ENCODE measurements around the gene C9orf153. TPM values are rescaled to one million over a fixed set of nuclear protein-coding genes. Genes with fewer than 3 reads are reported as not detected.

C9orf153 gene
- total RNA-seq, 1 experiment from 2014 or later, result not detected

DNA sequence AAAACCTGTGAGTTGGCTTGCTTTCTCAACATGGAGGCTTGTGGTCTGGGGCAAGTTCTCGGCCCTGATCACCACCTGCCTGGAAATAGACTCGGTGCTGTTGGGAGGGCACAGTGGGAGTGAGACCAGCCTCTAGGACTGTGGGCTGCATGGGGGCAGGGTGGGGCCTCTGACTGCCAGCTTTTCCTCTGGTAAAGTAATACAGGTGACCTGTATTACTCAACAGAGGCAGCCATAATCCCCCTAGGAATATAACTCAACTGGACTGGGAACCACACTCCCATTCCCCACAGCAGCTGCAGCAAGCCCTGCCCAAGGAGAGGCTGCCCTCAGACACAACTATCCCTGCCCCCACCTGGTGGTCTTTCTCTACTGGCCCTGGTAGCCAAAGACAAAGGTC, 72.8 kb downstream of the C9orf153 start:
- TF ChIP-seq, protein P1, sequence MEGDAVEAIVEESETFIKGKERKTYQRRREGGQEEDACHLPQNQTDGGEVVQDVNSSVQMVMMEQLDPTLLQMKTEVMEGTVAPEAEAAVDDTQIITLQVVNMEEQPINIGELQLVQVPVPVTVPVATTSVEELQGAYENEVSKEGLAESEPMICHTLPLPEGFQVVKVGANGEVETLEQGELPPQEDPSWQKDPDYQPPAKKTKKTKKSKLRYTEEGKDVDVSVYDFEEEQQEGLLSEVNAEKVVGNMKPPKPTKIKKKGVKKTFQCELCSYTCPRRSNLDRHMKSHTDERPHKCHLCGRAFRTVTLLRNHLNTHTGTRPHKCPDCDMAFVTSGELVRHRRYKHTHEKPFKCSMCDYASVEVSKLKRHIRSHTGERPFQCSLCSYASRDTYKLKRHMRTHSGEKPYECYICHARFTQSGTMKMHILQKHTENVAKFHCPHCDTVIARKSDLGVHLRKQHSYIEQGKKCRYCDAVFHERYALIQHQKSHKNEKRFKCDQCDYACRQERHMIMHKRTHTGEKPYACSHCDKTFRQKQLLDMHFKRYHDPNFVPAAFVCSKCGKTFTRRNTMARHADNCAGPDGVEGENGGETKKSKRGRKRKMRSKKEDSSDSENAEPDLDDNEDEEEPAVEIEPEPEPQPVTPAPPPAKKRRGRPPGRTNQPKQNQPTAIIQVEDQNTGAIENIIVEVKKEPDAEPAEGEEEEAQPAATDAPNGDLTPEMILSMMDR (IDR thresholded peaks at IDR 0.05 in 2 of 3, conservative IDR thresholded peaks at IDR 0.05 in 1 of 3; ENCODE audit: borderline replicate concordance in 1 of 3, insufficient read depth in 1 of 3, low read depth in 2 of 3, low read length in 2 of 3), result no peak
- no peak for TF ChIP-seq SIN3A (IDR thresholded peaks at IDR 0.05; ENCODE audit: low read depth)
- no peak for TF ChIP-seq YY1 (IDR thresholded peaks at IDR 0.05; ENCODE audit: extremely low read depth, insufficient replicate concordance, low read depth, low read length)

DNA sequence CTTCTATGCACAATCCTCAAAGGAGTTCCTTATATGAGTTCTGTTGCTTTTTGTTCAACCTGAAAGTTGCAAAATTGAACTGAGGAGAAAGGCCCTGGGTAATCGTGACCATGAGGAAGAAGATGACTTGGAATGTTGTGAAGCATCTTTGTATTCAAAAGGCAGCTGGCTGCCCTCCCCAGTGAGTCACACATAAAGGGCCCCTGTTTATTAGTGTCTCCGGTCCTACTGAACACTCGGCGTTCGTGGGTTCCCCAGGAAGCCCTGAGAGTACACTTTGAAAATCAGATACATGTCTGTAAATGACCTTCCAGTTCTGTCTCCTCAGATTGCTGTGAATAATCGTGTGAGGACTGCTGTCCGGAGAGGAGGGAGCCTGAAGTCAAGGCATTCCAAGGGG, 73.6 kb downstream of the C9orf153 start:
- H3K4me2 ChIP-seq (ENCODE audit: low read length), result no peak overlapping the region
- H3K9ac ChIP-seq (ENCODE audit: low read length), result no peak overlapping the region
- no peak overlapping the region for H3K4me3 ChIP-seq (replicated peaks in 1 of 2; ENCODE audit: low read depth in 1 of 2, low read length in 2 of 2)
- ATAC-seq, result no peak
- RAD21 ChIA-PET (ENCODE audit: low non-redundant PET in 1 of 2, low total read pairs in 2 of 2, uncharacterized antibody in 2 of 2, unreplicated experiment in 2 of 2), result no interaction called here
- POLR2A ChIA-PET, result no interaction called here
- intact Hi-C loops (cut with micrococcal nuclease), result no loop called here
- BruUV-seq (replicated peaks), result no TSS peak
- TF ChIP-seq SIN3A (IDR thresholded peaks at IDR 0.05; ENCODE audit: low read depth) (no peak), RAD21 (IDR thresholded peaks at IDR 0.05; ENCODE audit: low read depth) (no peak), CEBPB (IDR thresholded peaks at IDR 0.05; ENCODE audit: low read depth) (no peak), ZNF274 (IDR thresholded peaks at IDR 0.05; ENCODE audit: low read depth, low read length) (no peak), EZH2phosphoT487 (IDR thresholded peaks at IDR 0.05; ENCODE audit: borderline replicate concordance) (no peak), EZH2 (IDR thresholded peaks at IDR 0.05) (no peak), POLR2AphosphoS5 (IDR thresholded peaks at IDR 0.05; ENCODE audit: low read depth, low read length) (no peak)
- TF ChIP-seq, protein P2, sequence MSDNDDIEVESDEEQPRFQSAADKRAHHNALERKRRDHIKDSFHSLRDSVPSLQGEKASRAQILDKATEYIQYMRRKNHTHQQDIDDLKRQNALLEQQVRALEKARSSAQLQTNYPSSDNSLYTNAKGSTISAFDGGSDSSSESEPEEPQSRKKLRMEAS (IDR thresholded peaks at IDR 0.05), result no peak
- TF ChIP-seq, protein P3, sequence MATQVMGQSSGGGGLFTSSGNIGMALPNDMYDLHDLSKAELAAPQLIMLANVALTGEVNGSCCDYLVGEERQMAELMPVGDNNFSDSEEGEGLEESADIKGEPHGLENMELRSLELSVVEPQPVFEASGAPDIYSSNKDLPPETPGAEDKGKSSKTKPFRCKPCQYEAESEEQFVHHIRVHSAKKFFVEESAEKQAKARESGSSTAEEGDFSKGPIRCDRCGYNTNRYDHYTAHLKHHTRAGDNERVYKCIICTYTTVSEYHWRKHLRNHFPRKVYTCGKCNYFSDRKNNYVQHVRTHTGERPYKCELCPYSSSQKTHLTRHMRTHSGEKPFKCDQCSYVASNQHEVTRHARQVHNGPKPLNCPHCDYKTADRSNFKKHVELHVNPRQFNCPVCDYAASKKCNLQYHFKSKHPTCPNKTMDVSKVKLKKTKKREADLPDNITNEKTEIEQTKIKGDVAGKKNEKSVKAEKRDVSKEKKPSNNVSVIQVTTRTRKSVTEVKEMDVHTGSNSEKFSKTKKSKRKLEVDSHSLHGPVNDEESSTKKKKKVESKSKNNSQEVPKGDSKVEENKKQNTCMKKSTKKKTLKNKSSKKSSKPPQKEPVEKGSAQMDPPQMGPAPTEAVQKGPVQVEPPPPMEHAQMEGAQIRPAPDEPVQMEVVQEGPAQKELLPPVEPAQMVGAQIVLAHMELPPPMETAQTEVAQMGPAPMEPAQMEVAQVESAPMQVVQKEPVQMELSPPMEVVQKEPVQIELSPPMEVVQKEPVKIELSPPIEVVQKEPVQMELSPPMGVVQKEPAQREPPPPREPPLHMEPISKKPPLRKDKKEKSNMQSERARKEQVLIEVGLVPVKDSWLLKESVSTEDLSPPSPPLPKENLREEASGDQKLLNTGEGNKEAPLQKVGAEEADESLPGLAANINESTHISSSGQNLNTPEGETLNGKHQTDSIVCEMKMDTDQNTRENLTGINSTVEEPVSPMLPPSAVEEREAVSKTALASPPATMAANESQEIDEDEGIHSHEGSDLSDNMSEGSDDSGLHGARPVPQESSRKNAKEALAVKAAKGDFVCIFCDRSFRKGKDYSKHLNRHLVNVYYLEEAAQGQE (IDR thresholded peaks at IDR 0.05; ENCODE audit: low read depth), result no peak
- H3K27ac ChIP-seq (ENCODE audit: low read depth, low read length), result no peak overlapping the region
- H3K79me2 ChIP-seq (ENCODE audit: insufficient read depth, low read length), result no peaks in the 10 kb centered on the region
- no peak overlapping the region for H2AFZ ChIP-seq (ENCODE audit: low read depth, low read length, poor library complexity, severe bottlenecking)
- no peak for DNase-seq (ENCODE audit: low read depth, low spot score)
- H3K4me1 ChIP-seq (ENCODE audit: control insufficient read depth in 1 of 2, insufficient read depth in 2 of 2, low read length in 2 of 2), result peaks cover 0 to 7% of the 10 kb centered on the region in 2 experiments; a peak in 2 of 4 replicates
- H4K20me1 ChIP-seq (ENCODE audit: insufficient read depth), result no peaks in the 10 kb centered on the region
- no peaks in the 10 kb centered on the region for H3K27me3 ChIP-seq (ENCODE audit: insufficient read depth, low read length)
- no peaks in the 10 kb centered on the region for H3K36me3 ChIP-seq (ENCODE audit: control insufficient read depth in 1 of 2, insufficient read depth in 2 of 2, low read length in 2 of 2)
- no peaks in the 10 kb centered on the region for H3K9me2 ChIP-seq (ENCODE audit: insufficient read depth)
- CTCF ChIA-PET, result no interaction called here
- H3K9me3 ChIP-seq (ENCODE audit: control insufficient read depth in 1 of 2, insufficient read depth in 1 of 2, low read depth in 1 of 2, low read length in 2 of 2), result no peaks in the 10 kb centered on the region

More for the DNA sequence above, 72.8 kb downstream of the C9orf153 start:
- H3K27me3 ChIP-seq (ENCODE audit: insufficient read depth, low read length), result no peaks in the 10 kb centered on the region
- intact Hi-C loops (cut with micrococcal nuclease), result no loop called here
- H3K36me3 ChIP-seq (ENCODE audit: control insufficient read depth in 1 of 2, insufficient read depth in 2 of 2, low read length in 2 of 2), result no peaks in the 10 kb centered on the region
- H3K27ac ChIP-seq (ENCODE audit: low read depth, low read length), result no peak overlapping the region
- H3K4me3 ChIP-seq (replicated peaks in 1 of 2; ENCODE audit: low read depth in 1 of 2, low read length in 2 of 2), result no peak overlapping the region
- RAD21 ChIA-PET (ENCODE audit: low non-redundant PET in 1 of 2, low total read pairs in 2 of 2, uncharacterized antibody in 2 of 2, unreplicated experiment in 2 of 2), result no interaction called here
- no peak overlapping the region for H2AFZ ChIP-seq (ENCODE audit: low read depth, low read length, poor library complexity, severe bottlenecking)
- ATAC-seq, result no peak
- no peaks in the 10 kb centered on the region for H3K9me2 ChIP-seq (ENCODE audit: insufficient read depth)
- CTCF ChIA-PET, result interaction anchor here (1.2 to 2.7 kb wide), 2 partner anchors 15 to 48 kb away, joined by 3 to 14 read pairs; no protein-coding TSS in a partner anchor
- no peak overlapping the region for H3K9ac ChIP-seq (ENCODE audit: low read length)
- H3K4me1 ChIP-seq (ENCODE audit: control insufficient read depth in 1 of 2, insufficient read depth in 2 of 2, low read length in 2 of 2), result peaks cover 0 to 6% of the 10 kb centered on the region in 2 experiments; a peak in 2 of 4 replicates
- BruUV-seq (replicated peaks), result no TSS peak
- no peaks in the 10 kb centered on the region for H3K79me2 ChIP-seq (ENCODE audit: insufficient read depth, low read length)
- POLR2A ChIA-PET, result no interaction called here
- H3K4me2 ChIP-seq (ENCODE audit: low read length), result no peak overlapping the region
- H4K20me1 ChIP-seq (ENCODE audit: insufficient read depth), result no peaks in the 10 kb centered on the region
- H3K9me3 ChIP-seq (ENCODE audit: control insufficient read depth in 1 of 2, insufficient read depth in 1 of 2, low read depth in 1 of 2, low read length in 2 of 2), result no peaks in the 10 kb centered on the region
- no peak for DNase-seq (ENCODE audit: low read depth, low spot score)

Measured in HCT116 (cell line).